ENCODE measurements around the gene APAF1. TPM values are rescaled to one million over a fixed set of nuclear protein-coding genes. Genes with fewer than 3 reads are reported as not detected.

The APAF1 gene
- total and polyA plus RNA-seq, 9 of the 15 experiments (the other 6 are each of a cell fraction or from before 2014, with no cell fraction given) = 5.1 to 15.7 (median 9.9) TPM

- DNase-seq (ENCODE audit: extremely low read depth in 1 of 4, low spot score in 3 of 4) (no peak), ATAC-seq (no peak), FAIRE-seq (no peak)
- Histone ChIP-seq H3K79me2 (ENCODE audit: control insufficient read depth, insufficient read depth, low read length) (no peaks in the 10 kb centered on the region), H3K9me1 (ENCODE audit: control insufficient read depth, insufficient read depth, low read length) (no peaks in the 10 kb centered on the region), H3K9me3 (replicated peaks; ENCODE audit: control insufficient read depth, insufficient read depth, low read depth, low read length) (no peaks in the 10 kb centered on the region), H3K4me3 (no peak overlapping the region), H4K20me1 (replicated peaks; ENCODE audit: control insufficient read depth, insufficient read depth, low read length) (no peaks in the 10 kb centered on the region), H3K4me1 (replicated peaks in 1 of 2; ENCODE audit: control insufficient read depth in 2 of 2, insufficient read depth in 2 of 2, low read length in 2 of 2) (peaks cover 1 to 4% of the 10 kb centered on the region in 2 experiments; a peak in 2 of 5 replicates), H3K9ac (ENCODE audit: insufficient read depth in 1 of 2, low read depth in 2 of 2, low read length in 2 of 2) (no peak overlapping the region), H3K27me3 (ENCODE audit: control insufficient read depth in 2 of 2, insufficient read depth in 2 of 2, low read length in 2 of 2) (no peaks in the 10 kb centered on the region), H3K36me3 (ENCODE audit: control insufficient read depth, insufficient read depth, low read length) (no peaks in the 10 kb centered on the region; the same call in 2 of the 3 replicates), H2AFZ (ENCODE audit: low read depth, low read length) (no peak overlapping the region), H3K4me2 (ENCODE audit: insufficient read depth, low read length) (no peak overlapping the region), H3K27ac (ENCODE audit: extremely low read depth, low read depth, low read length) (no peak overlapping the region)
- intact Hi-C loops (cut with micrococcal nuclease) (no loop called here), in situ Hi-C loops (cut with MboI) (no loop called here)
- 14% methylated on average over 1 of the region's 1 CpG for WGBS (ENCODE audit: insufficient coverage, low coverage, missing lambda C conversion rate)
- no TSS peak for BruUV-seq (replicated peaks)
- POLR2A ChIA-PET = no interaction called here
- CTCF ChIA-PET (ENCODE audit: low intra/inter-chr PET ratio) = no interaction called here
- no peak for TF ChIP-seq THAP12 (CRISPR knock-in tag; IDR thresholded peaks at IDR 0.05)
- TF ChIP-seq FIP1L1 (IDR thresholded peaks at IDR 0.05; ENCODE audit: low read depth, low read length, poor library complexity, severe bottlenecking) = no peak
- no peak for TF ChIP-seq ZHX1 (conservative IDR thresholded peaks at IDR 0.05; ENCODE audit: low read length)
- TF ChIP-seq NCOR1 (IDR thresholded peaks at IDR 0.05) = no peak
- TF ChIP-seq RBM17 (IDR thresholded peaks at IDR 0.05; ENCODE audit: borderline replicate concordance, low read depth, low read length) = no peak
- no peak for TF ChIP-seq ETS2 (tag; IDR thresholded peaks at IDR 0.05; ENCODE audit: borderline replicate concordance, poor library complexity, severe bottlenecking)
- TF ChIP-seq USF1 (CRISPR knock-in tag; IDR thresholded peaks at IDR 0.05) = no peak
- no peak for TF ChIP-seq ZFPM2 (CRISPR knock-in tag; IDR thresholded peaks at IDR 0.05)
- no peak for TF ChIP-seq KAT7 (CRISPR knock-in tag; IDR thresholded peaks at IDR 0.05; ENCODE audit: borderline replicate concordance)
- no peak for TF ChIP-seq NFE2L1 (tag; IDR thresholded peaks at IDR 0.05; ENCODE audit: borderline replicate concordance, low read depth)
- no peak for TF ChIP-seq ZNF384 (IDR thresholded peaks at IDR 0.05; ENCODE audit: low read depth, low read length)
- no peak for TF ChIP-seq DMBX1 (CRISPR knock-in tag; IDR thresholded peaks at IDR 0.05; ENCODE audit: borderline replicate concordance)
- no peak for TF ChIP-seq SRSF7 (optimal IDR thresholded peaks at IDR 0.05; ENCODE audit: low read depth, low read length)
- TF ChIP-seq SMC3 (conservative IDR thresholded peaks at IDR 0.05; ENCODE audit: insufficient read depth, low read depth, low read length) = no peak
- no peak for TF ChIP-seq MTF1 (CRISPR knock-in tag; IDR thresholded peaks at IDR 0.05; ENCODE audit: borderline replicate concordance)
- TF ChIP-seq SRSF3 (IDR thresholded peaks at IDR 0.05; ENCODE audit: insufficient read depth, low read length) = no peak
- no peak for TF ChIP-seq ILK (tag; IDR thresholded peaks at IDR 0.05; ENCODE audit: borderline replicate concordance, low read depth)
Observed at GRCh38 chr12:98701166-98701565, 56.1 kb downstream of the APAF1 start.

All from K562 (cell line).